Adipose tissue (tissue), 3 donors: ENCODE results near the gene TRAF1. TPM values are rescaled to one million over a fixed set of nuclear protein-coding genes. Genes with fewer than 3 reads are reported as not detected.

Source experiments
- H3K27ac ChIP-seq: one replicate; pipeline ENCODE4 v1.5.1; 2013; ENCODE audit warnings: low read depth, low read length
- whole genome bisulfite sequencing, 3 donors: extraction: QIAGEN DNeasy Blood & Tissue Kit; methylation state at CpG; one replicate each; pipeline ENCODE4 v1.1.7; 2013; 5-methylcytosine and 5-hydroxymethylcytosine counted together
- polyA plus RNA-seq, 3 donors: library from polyadenylated mRNA; stranded (reverse); fragments of 200-250 nt; gene quantifications; one replicate each; pipeline ENCODE4 v1.2.3, GENCODE V29; 2013
- donor health status: healthy with polysubstance abuse.
- donor health status: Bipolar disorder and iron deficiency.
- donor health status: healthy.

The TRAF1 gene
- polyA plus RNA-seq, 3 donors = 2.4 to 5.3 (median 4.0) TPM

- no peak overlapping the region for H3K27ac ChIP-seq
Measured at GRCh38 chr9:120865809-120866208, 60.8 kb downstream of the TRAF1 start.

GRCh38 chr9:120865176-120865575 lies 61.4 kb downstream of the TRAF1 start:
- WGBS, 3 donors = 50 to 73% (median 63%) methylated on average over 5 of the region's 5 CpGs

More at GRCh38 chr9:120865809-120866208, 60.8 kb downstream of the TRAF1 start:
- 58 to 82% (median 58%) methylated on average over 5 of the region's 5 CpGs for WGBS, 3 donors

DNA sequence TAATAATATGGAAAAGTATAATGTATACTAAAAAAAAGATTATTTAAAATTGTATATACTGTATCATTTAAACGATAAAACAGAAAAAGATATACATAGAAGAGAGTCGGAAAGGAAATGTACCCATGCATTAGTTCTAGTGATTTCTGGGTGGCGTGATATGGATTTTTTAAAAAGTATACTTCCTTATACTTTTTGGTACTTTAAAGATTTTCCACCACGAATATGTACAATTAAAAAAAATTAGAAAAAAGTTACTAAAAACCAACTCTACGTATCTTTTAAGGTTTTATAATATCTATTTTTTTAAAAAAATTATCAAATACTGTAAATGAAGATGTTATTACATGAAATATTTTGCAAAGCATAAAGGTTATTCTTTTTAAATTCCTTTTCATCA lies 61.9 kb downstream of the TRAF1 start:
- H3K27ac ChIP-seq = no peak overlapping the region
- WGBS, 3 donors = 92 to 97% (median 93%) methylated on average over 5 of the region's 5 CpGs

More at GRCh38 chr9:120865176-120865575, 61.4 kb downstream of the TRAF1 start:
- no peak overlapping the region for H3K27ac ChIP-seq

DNA sequence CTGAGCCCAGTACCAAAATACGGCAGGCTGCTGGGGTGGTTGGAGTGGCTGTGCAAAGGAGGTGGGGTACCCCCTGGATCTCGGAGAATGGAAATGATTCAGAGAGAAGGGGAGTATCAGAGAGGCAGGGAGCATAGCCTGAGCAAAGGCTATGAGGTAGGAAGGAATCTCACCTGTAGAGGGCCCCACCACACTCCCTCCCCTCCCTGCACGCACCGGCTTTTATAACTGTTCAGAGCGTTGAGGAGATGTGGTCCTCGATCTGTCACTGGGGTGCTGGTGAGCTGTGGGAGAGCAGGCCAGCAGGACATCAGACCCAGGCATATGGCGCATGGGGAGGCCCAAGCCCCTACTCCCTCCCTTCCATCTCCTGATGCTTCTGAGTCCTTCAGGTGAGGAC lies 62.8 kb downstream of the TRAF1 start:
- 90 to 93% (median 93%) methylated on average over 7 of the region's 7 CpGs for WGBS, 3 donors
- H3K27ac ChIP-seq = no peak overlapping the region

- H3K27ac ChIP-seq = no peak overlapping the region
- WGBS, 3 donors = 93 to 96% (median 95%) methylated on average over 12 of the region's 12 CpGs
Measured at GRCh38 chr9:120862452-120862851, 64.1 kb downstream of the TRAF1 start.

GRCh38 chr9:120861935-120862334 lies 64.7 kb downstream of the TRAF1 start:
- no peak overlapping the region for H3K27ac ChIP-seq
- 97 to 100% (median 98%) methylated on average over 6 of the region's 6 CpGs for WGBS, 3 donors

DNA sequence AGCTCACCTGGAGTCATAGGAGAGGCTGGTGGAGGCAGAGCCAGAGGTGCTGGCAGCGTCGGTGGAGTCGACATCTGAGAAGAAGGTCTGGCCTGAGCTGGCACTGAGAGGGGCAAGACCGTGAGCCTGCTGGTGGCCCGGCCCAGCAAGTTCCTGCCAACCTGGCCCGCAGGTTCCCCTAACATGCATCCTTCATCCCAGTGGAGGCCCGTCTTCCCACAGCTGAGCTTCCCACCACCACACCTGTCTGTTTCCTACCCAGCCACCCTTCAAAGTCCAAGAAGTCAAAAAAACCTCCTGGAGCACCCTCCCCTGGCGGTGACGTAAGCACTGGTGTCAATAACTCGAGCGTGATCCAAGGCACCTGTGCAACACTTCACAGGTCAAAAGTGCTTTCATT lies 66.5 kb downstream of the TRAF1 start:
- H3K27ac ChIP-seq = no peak overlapping the region
- 91 to 96% (median 96%) methylated on average over 11 of the region's 11 CpGs for WGBS, 3 donors

GRCh38 chr9:120859361-120859760 lies 67.2 kb downstream of the TRAF1 start:
- 77 to 89% (median 84%) methylated on average over 6 of the region's 6 CpGs for WGBS, 3 donors
- H3K27ac ChIP-seq = no peak overlapping the region

GRCh38 chr9:120857902-120858301 lies 68.7 kb downstream of the TRAF1 start:
- H3K27ac ChIP-seq = no peak overlapping the region
- 86 to 98% (median 94%) methylated on average over 11 of the region's 11 CpGs for WGBS, 3 donors

GRCh38 chr9:120857481-120857880 lies 69.1 kb downstream of the TRAF1 start:
- 30 to 85% (median 84%) methylated on average over 7 of the region's 7 CpGs for WGBS, 3 donors
- no peak overlapping the region for H3K27ac ChIP-seq

DNA sequence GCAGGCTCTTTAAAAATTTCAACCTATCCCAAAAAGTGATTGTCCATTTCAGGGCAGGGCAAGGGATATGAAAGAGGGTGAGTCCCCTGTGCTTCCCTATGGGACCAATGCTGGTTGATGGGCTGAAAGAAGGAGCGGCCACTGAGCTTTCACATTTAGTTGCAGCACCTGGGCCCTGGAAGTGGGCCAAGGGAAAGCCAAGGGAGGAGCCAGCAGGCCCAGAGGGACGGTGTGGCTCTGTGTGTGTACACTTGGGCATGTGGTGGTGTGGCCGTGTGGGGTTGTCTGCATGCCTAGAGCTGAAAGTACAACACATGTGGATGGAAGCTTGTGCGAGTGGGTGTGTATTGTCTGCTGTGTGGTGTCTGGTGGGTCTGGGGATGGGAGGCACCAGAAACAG lies 69.9 kb downstream of the TRAF1 start:
- no peak overlapping the region for H3K27ac ChIP-seq
- 40 to 84% (median 83%) methylated on average over 4 of the region's 4 CpGs for WGBS, 3 donors

DNA sequence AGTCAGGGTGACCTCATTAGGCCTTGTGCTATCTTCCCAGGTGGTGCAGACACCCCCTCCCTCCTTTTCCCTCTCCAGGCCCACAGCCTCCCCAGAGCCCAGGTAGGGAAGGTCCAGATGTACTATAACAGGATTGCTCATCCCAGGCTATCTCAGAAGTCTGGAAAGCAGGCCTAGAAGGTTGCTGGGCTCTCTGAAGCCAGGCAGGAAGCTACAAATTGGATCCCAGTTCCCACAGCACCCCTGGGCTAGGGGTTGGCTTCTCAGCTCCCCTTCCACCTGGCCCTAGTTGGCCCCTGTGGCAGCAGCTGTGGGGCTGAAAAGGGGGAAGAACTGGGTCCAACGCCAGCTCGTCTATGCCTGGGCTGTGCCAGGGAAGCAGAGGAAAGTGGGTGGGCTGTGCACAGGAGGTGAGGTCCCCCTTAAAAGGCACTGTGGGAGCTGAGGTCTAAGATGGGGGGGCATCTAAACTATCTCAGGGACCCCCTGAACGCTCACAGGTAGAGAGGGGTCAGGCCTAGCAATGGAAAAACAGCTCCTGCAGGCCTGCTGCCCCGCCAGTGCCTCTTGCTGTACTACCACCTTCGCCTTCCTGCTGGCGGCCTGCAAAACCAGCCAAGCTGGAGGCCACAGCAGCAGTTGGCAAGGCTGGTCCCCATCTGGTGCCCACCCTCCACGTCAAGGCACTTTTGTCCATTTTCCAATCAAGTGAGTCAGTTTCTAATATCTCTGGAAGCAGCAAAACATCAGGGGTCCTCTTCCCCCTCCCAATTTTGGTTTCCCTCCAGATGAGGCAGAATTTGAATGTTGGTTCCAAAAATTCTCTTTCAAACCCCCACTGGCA lies 70.5 kb downstream of the TRAF1 start:
- no peak overlapping the region for H3K27ac ChIP-seq

GRCh38 chr9:120854596-120855327 lies 71.8 kb downstream of the TRAF1 start:
- H3K27ac ChIP-seq = no peak overlapping the region
- 88 to 92% (median 88%) methylated on average over 3 of the region's 3 CpGs for WGBS, 3 donors

More for the DNA sequence above, 70.5 kb downstream of the TRAF1 start:
- WGBS, 3 donors = 92 to 96% (median 93%) methylated on average over 7 of the region's 7 CpGs

- no peak overlapping the region for H3K27ac ChIP-seq
- WGBS, 3 donors = 79 to 85% (median 81%) methylated on average over 6 of the region's 6 CpGs
Measured at GRCh38 chr9:120853198-120853597, 73.4 kb downstream of the TRAF1 start.

Other genes starting within 250 kb of the TRAF1 start
- 1 to 10 TPM; 3.9 to 8.0 (median 7.0) TPM for gene MEGF9, start 212.3 kb downstream of the TRAF1 start, polyA plus RNA-seq
- 10 to 100 TPM in 2 of 3 donors, 1 to 10 TPM in 1; 9.2 to 31.6 (median 23.2) TPM for gene FBXW2, start 133.4 kb downstream of the TRAF1 start, polyA plus RNA-seq
- gene PSMD5, start 83.9 kb downstream of the TRAF1 start, polyA plus RNA-seq = 10 to 100 TPM; 14.8 to 25.9 (median 15.8) TPM
- gene PHF19, start 49.6 kb downstream of the TRAF1 start, polyA plus RNA-seq = 10 to 100 TPM in 2 of 3 donors, 1 to 10 TPM in 1; 4.1 to 37.8 (median 10.6) TPM
- gene C5, start 123.5 kb upstream of the TRAF1 start, polyA plus RNA-seq = 10 to 100 TPM in 1 of 3 donors, 1 to 10 TPM in 2; 2.7 to 14.1 (median 3.0) TPM
- 10 to 100 TPM in 1 of 3 donors, 1 to 10 TPM in 2; 3.9 to 11.1 (median 6.7) TPM for gene CNTRL, start 148.2 kb upstream of the TRAF1 start, polyA plus RNA-seq